GM10266 (cell line): ENCODE data around the gene HRCT1.
"Not testable (repeated sequence)": the region's sequence is repeated elsewhere in the genome, so short reads cannot be mapped to it uniquely, and the experiment has no call there.

Experiments used
- DNase-seq: peaks from one replicate; pipeline ENCODE4 v3.0.0; 2012; ENCODE audit errors: extremely low spot score
- CTCF ChIP-seq: IDR thresholded peaks from 2 replicates; pipeline ENCODE4 v1.5.1; 2012; ENCODE audit warnings: mild to moderate bottlenecking, low read depth; ENCODE audit not compliant: control insufficient read depth, insufficient read depth; ENCODE audit errors: missing control alignments

The HRCT1 gene

GRCh38 chr9:35870351-35870923 lies 35.6 kb upstream of the HRCT1 start, which contains the start of gene OR13J1:
OR13J1 (minus strand) TSS chr9:35870401; CDS start chr9:35870401, 0 bp downstream.
- TF ChIP-seq CTCF: no peak
- DNase-seq: no peak

DNA sequence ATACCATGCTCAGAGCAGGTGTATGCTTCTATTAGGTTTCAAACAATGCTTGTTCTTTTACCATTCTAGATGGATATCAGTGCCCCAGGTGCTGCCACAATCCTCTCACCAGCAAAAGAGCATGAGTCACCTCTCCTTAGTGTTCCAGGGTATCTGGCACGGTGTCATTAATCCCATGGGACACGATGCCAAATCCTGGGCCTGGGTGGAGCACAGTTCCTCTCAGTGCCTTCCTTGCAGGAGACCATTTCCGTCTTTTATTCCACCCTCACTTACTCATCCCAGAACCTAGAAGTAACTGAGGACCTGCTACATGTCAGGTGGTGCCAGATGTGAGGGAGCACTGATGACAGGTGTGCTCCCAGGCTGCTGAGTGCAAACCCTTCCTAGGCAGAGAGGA lies 34.5 kb upstream of the HRCT1 start:
- DNase-seq: no peak
- TF ChIP-seq CTCF: no peak

GRCh38 chr9:35872505-35872904 lies 33.5 kb upstream of the HRCT1 start:
- DNase-seq: no peak
- no peak for TF ChIP-seq CTCF

GRCh38 chr9:35882263-35882848 lies 23.6 kb upstream of the HRCT1 start:
- TF ChIP-seq CTCF: peak; percentile 88
- peak; percentile 75 for DNase-seq

GRCh38 chr9:35882996-35883395 lies 23.0 kb upstream of the HRCT1 start:
- no peak for DNase-seq
- no peak for TF ChIP-seq CTCF

DNA sequence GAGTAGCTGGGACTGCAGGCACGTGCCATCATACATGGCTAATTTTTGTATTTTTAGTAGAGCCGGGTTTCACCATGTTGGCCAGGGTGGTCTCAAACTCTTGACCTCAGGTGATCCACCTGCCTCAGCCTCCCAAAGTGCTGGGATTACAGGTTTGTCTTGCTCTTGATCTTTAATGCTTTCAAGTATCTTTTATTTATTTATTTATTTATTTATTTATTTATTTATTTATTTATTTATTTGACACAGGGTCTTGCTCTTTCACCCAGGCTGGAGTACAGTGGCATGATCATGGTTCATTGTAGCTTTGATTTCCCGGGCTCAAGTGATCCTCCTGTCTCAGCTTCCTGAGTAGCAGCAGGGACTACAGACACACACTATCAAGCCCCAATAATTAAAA lies 21.1 kb upstream of the HRCT1 start:
- DNase-seq: not testable (repeated sequence)

- no peak for DNase-seq
- TF ChIP-seq CTCF: no peak
These were observed 14.4 kb upstream of the HRCT1 start for GRCh38 chr9:35891646-35892045.

GRCh38 chr9:35892051-35892450 lies 14.0 kb upstream of the HRCT1 start:
- no peak for TF ChIP-seq CTCF
- DNase-seq: no peak
